ENCODE measurements around the gene PADI2. TPM values are rescaled to one million over a fixed set of nuclear protein-coding genes. Genes with fewer than 3 reads are reported as not detected.

PADI2 gene
- total and polyA plus RNA-seq, 4 donors: 0.25 to 2.4 (median 0.96) TPM

DNA sequence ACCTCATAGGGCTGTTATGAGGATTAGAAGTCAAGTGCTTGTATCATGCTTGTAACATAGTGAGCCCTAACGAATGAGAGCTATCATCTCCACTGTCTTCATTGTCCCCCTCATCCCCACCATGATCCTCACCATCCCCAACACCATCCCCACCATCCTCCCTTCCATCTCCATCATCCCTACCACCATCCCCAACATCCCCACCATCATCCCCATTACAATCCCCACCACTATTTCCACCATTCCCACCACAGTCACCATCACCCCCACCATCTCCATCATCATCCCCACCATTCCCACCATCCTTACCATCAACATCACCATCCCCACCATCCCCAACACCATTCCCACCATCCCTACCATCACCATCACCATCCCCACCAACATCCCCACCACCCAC, 46.6 kb upstream of the PADI2 start (continued):
- TF ChIP-seq, protein P1, sequence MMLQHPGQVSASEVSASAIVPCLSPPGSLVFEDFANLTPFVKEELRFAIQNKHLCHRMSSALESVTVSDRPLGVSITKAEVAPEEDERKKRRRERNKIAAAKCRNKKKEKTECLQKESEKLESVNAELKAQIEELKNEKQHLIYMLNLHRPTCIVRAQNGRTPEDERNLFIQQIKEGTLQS (IDR thresholded peaks at IDR 0.05): no peak
- TF ChIP-seq SP1 (IDR thresholded peaks at IDR 0.05) (no peak), FOXA2 (IDR thresholded peaks at IDR 0.05) (no peak), EGR1 (IDR thresholded peaks at IDR 0.05; ENCODE audit: low read depth in 2 of 2) (no peak), FOXA1 (IDR thresholded peaks at IDR 0.05) (no peak)

DNA sequence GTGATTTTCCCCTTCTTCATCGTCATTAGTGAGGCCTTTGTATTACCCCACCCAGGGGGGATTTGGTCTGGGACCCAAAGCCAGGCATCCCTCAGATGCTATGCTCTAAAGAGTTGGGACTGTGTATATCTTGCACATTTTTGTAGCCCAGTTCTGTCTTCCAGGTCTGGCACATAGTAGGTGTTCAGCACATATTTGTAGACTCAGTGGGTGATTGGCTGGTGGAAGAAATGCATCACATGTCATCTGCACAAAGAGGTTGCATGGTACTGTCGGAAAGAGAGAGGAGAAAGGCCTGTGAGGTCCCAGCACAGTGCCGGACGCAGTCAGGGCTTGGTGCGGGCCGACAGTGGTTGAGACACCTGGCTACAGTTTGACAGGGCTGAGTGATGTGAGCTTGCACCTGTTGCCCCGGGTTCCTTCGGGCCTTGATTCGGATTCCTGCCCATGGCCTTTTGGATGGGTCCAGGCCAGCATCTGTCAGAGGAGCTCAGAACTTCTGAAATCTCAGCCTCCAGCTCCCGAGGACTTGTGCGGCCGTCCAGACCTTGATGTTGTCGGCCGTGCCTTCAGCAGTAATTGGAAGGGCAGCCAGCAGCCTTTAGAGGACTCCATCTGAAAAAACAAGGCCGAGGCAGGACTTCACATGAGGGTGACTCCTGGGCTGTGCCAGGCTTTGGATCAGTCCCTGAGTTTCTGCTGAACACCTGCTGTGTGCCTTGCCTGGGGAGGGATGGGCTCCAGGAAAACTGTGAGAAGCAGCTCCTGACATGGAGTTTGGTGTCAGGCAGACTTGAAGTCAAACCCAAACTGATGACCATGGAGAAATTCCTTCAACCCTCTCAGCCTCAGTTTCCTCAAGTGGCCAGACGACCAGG, 44.8 kb upstream of the PADI2 start:
- Histone ChIP-seq H3K27ac (ENCODE audit: low read depth in 1 of 2, low read length in 2 of 2) (no peak overlapping the region), H3K4me1 (ENCODE audit: control insufficient read depth in 4 of 4, insufficient read depth in 4 of 4, low read length in 3 of 4) (no peaks in the 10 kb centered on the region), H3K9ac (ENCODE audit: low read depth in 1 of 2, low read length in 2 of 2) (no peak overlapping the region), H3K4me3 (ENCODE audit: low read depth in 1 of 3, low read length in 3 of 3) (no peak overlapping the region), H3K36me3 (ENCODE audit: control insufficient read depth in 4 of 4, insufficient read depth in 3 of 4, low read depth in 1 of 4, low read length in 3 of 4) (no peaks in the 10 kb centered on the region), H3K9me3 (ENCODE audit: control insufficient read depth in 4 of 4, low read length in 3 of 4) (no peaks in the 10 kb centered on the region), H3K27me3 (ENCODE audit: control insufficient read depth in 4 of 4, insufficient read depth in 4 of 4, low read length in 3 of 4) (peaks cover 0 to 2% (median 0%) of the 10 kb centered on the region in 4 donors)
- TF ChIP-seq EGR1 (IDR thresholded peaks at IDR 0.05; ENCODE audit: low read depth in 2 of 2) (no peak), RXRA (IDR thresholded peaks at IDR 0.05) (no peak), GABPA (IDR thresholded peaks at IDR 0.05 in 1 of 2, conservative IDR thresholded peaks at IDR 0.05 in 1 of 2) (no peak), FOXA1 (IDR thresholded peaks at IDR 0.05) (no peak), RAD21 (IDR thresholded peaks at IDR 0.05) (no peak), FOXA2 (IDR thresholded peaks at IDR 0.05) (no peak), HNF4G (IDR thresholded peaks at IDR 0.05) (no peak), HNF4A (conservative IDR thresholded peaks at IDR 0.05) (no peak)
- TF ChIP-seq, protein P2, sequence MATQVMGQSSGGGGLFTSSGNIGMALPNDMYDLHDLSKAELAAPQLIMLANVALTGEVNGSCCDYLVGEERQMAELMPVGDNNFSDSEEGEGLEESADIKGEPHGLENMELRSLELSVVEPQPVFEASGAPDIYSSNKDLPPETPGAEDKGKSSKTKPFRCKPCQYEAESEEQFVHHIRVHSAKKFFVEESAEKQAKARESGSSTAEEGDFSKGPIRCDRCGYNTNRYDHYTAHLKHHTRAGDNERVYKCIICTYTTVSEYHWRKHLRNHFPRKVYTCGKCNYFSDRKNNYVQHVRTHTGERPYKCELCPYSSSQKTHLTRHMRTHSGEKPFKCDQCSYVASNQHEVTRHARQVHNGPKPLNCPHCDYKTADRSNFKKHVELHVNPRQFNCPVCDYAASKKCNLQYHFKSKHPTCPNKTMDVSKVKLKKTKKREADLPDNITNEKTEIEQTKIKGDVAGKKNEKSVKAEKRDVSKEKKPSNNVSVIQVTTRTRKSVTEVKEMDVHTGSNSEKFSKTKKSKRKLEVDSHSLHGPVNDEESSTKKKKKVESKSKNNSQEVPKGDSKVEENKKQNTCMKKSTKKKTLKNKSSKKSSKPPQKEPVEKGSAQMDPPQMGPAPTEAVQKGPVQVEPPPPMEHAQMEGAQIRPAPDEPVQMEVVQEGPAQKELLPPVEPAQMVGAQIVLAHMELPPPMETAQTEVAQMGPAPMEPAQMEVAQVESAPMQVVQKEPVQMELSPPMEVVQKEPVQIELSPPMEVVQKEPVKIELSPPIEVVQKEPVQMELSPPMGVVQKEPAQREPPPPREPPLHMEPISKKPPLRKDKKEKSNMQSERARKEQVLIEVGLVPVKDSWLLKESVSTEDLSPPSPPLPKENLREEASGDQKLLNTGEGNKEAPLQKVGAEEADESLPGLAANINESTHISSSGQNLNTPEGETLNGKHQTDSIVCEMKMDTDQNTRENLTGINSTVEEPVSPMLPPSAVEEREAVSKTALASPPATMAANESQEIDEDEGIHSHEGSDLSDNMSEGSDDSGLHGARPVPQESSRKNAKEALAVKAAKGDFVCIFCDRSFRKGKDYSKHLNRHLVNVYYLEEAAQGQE (IDR thresholded peaks at IDR 0.05): no peak
- TF ChIP-seq, protein P1 (IDR thresholded peaks at IDR 0.05): no peak
- TF ChIP-seq, protein P3, sequence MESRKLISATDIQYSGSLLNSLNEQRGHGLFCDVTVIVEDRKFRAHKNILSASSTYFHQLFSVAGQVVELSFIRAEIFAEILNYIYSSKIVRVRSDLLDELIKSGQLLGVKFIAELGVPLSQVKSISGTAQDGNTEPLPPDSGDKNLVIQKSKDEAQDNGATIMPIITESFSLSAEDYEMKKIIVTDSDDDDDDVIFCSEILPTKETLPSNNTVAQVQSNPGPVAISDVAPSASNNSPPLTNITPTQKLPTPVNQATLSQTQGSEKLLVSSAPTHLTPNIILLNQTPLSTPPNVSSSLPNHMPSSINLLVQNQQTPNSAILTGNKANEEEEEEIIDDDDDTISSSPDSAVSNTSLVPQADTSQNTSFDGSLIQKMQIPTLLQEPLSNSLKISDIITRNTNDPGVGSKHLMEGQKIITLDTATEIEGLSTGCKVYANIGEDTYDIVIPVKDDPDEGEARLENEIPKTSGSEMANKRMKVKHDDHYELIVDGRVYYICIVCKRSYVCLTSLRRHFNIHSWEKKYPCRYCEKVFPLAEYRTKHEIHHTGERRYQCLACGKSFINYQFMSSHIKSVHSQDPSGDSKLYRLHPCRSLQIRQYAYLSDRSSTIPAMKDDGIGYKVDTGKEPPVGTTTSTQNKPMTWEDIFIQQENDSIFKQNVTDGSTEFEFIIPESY (IDR thresholded peaks at IDR 0.05): no peak
- TF ChIP-seq, protein P4, sequence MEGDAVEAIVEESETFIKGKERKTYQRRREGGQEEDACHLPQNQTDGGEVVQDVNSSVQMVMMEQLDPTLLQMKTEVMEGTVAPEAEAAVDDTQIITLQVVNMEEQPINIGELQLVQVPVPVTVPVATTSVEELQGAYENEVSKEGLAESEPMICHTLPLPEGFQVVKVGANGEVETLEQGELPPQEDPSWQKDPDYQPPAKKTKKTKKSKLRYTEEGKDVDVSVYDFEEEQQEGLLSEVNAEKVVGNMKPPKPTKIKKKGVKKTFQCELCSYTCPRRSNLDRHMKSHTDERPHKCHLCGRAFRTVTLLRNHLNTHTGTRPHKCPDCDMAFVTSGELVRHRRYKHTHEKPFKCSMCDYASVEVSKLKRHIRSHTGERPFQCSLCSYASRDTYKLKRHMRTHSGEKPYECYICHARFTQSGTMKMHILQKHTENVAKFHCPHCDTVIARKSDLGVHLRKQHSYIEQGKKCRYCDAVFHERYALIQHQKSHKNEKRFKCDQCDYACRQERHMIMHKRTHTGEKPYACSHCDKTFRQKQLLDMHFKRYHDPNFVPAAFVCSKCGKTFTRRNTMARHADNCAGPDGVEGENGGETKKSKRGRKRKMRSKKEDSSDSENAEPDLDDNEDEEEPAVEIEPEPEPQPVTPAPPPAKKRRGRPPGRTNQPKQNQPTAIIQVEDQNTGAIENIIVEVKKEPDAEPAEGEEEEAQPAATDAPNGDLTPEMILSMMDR (IDR thresholded peaks at IDR 0.05; ENCODE audit: low read depth, low read length, missing input control): no peak
- TF ChIP-seq, protein P5, sequence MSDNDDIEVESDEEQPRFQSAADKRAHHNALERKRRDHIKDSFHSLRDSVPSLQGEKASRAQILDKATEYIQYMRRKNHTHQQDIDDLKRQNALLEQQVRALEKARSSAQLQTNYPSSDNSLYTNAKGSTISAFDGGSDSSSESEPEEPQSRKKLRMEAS (IDR thresholded peaks at IDR 0.05): no peak
- WGBS: 75% methylated on average over 16 of the region's 16 CpGs
- DNase-seq (ENCODE audit: low spot score): no peak

Measured in liver (tissue), 9 donors.